Measurements from ENCODE around the gene FNDC3B.

GRCh38 chr3:172289583-172289982, 250.2 kb downstream of the FNDC3B start:
- no peak for TF ChIP-seq REST (IDR thresholded peaks at IDR 0.05; ENCODE audit: low read depth)
- TF ChIP-seq USF1 (IDR thresholded peaks at IDR 0.05) = no peak
- no peak for TF ChIP-seq MAX (IDR thresholded peaks at IDR 0.05)

Data from Ishikawa (cell line).